Measurements from ENCODE around the gene TMEM147.

Gene TMEM147

GRCh38 chr19:35539850-35540249, 5.6 kb upstream of the TMEM147 start:
- H3K9ac ChIP-seq (ENCODE audit: low read depth, low read length), result no peak overlapping the region
- H3K4me3 ChIP-seq (ENCODE audit: low read length), result no peak overlapping the region
- no peaks in the 10 kb centered on the region for H3K9me3 ChIP-seq (ENCODE audit: insufficient read depth, low read depth, low read length)
- peaks cover 11% of the 10 kb centered on the region; the same call in 1 of the 2 replicates for H3K4me1 ChIP-seq (ENCODE audit: insufficient read depth, low read length)
- peaks cover 29% of the 10 kb centered on the region for H3K36me3 ChIP-seq (ENCODE audit: insufficient read depth, low read depth, low read length)
- no peaks in the 10 kb centered on the region for H3K27me3 ChIP-seq (ENCODE audit: insufficient read depth, low read length)
- no peak overlapping the region for H3K27ac ChIP-seq (ENCODE audit: low read length)

DNA sequence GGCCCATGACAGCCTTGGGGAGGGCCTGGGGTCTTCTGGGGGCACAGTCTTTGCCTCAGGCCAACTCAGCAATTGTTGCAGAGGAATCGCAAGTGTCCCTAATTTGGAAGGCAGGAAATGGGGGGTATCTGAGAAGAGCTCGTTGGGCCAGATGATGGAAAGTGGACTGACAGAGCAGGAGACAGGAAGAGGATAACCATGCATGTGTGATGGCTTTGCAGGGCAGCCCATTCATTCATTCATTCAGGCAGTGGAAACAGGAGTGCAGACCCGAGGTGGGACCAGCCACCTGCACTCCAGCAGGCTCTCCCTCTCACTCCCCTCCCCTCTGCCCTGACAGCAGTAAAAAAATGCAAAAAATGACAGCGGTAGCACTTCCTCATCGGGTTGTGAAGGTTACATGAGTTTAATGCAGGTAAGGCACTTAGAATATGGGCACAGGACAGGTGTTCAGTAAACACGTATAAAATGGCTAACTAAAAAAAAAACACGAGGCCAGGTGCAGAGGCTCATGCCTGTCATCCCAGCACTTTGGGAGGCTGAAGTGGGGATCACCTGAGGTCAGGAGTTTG, 5.0 kb upstream of the TMEM147 start:
- Histone ChIP-seq H3K9ac (ENCODE audit: low read depth, low read length) (no peak overlapping the region), H3K27ac (ENCODE audit: low read length) (no peak overlapping the region), H3K4me1 (ENCODE audit: insufficient read depth, low read length) (peaks cover 11% of the 10 kb centered on the region; the same call in 1 of the 2 replicates), H3K36me3 (ENCODE audit: insufficient read depth, low read depth, low read length) (peaks cover 29% of the 10 kb centered on the region), H3K4me3 (ENCODE audit: low read length) (no peak overlapping the region), H3K9me3 (ENCODE audit: insufficient read depth, low read depth, low read length) (no peaks in the 10 kb centered on the region), H3K27me3 (ENCODE audit: insufficient read depth, low read length) (no peaks in the 10 kb centered on the region)

- Histone ChIP-seq H3K9me3 (ENCODE audit: insufficient read depth, low read depth, low read length) (no peaks in the 10 kb centered on the region), H3K4me3 (ENCODE audit: low read length) (no peak overlapping the region), H3K4me1 (ENCODE audit: insufficient read depth, low read length) (peaks cover 10% of the 10 kb centered on the region), H3K36me3 (ENCODE audit: insufficient read depth, low read depth, low read length) (peaks cover 35% of the 10 kb centered on the region), H3K27ac (ENCODE audit: low read length) (no peak overlapping the region), H3K27me3 (ENCODE audit: insufficient read depth, low read length) (no peaks in the 10 kb centered on the region), H3K9ac (ENCODE audit: low read depth, low read length) (no peak overlapping the region)
Observed at GRCh38 chr19:35542209-35542608, 3.2 kb upstream of the TMEM147 start.

DNA sequence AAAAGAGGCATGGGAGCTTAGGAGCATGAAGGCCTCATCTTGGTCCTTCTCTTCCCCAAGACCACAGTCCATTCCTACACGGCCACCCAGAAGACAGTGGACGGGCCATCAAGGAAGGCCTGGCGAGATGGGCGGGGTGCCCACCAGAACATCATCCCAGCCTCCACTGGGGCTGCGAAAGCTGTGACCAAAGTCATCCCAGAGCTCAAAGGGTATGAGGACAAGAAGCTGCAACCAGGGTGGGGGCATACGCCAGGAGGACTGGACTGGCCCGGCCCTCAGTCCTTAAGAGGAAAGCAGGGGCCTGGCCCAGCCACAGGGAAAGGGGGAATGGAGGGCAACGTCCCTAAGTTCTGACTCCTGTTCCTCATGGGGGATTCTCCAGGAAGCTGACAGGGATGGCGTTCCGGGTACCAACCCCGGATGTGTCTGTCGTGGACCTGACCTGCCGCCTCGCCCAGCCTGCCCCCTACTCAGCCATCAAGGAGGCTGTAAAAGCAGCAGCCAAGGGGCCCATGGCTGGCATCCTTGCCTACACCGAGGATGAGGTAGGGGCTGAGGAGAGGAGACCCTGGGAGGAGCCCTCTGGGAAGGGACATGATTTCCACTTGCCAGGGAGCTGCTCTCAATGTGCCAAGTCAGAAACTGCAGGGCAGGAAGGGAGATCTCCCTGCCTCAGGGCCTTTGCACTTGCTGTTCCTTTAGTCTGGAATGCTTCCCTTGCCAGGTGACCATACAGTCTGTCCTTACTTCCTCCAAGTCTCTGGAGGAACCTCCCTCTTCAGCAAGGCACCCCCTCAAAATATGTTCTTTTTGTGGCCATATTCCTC, 1.9 kb upstream of the TMEM147 start:
- Histone ChIP-seq H3K27ac (ENCODE audit: low read length) (no peak overlapping the region), H3K4me3 (ENCODE audit: low read length) (no peak overlapping the region), H3K9ac (ENCODE audit: low read depth, low read length) (no peak overlapping the region), H3K9me3 (ENCODE audit: insufficient read depth, low read depth, low read length) (no peaks in the 10 kb centered on the region), H3K36me3 (ENCODE audit: insufficient read depth, low read depth, low read length) (peaks cover 44% of the 10 kb centered on the region), H3K4me1 (ENCODE audit: insufficient read depth, low read length) (peaks cover 10% of the 10 kb centered on the region; the same call in 1 of the 2 replicates), H3K27me3 (ENCODE audit: insufficient read depth, low read length) (no peaks in the 10 kb centered on the region)

DNA sequence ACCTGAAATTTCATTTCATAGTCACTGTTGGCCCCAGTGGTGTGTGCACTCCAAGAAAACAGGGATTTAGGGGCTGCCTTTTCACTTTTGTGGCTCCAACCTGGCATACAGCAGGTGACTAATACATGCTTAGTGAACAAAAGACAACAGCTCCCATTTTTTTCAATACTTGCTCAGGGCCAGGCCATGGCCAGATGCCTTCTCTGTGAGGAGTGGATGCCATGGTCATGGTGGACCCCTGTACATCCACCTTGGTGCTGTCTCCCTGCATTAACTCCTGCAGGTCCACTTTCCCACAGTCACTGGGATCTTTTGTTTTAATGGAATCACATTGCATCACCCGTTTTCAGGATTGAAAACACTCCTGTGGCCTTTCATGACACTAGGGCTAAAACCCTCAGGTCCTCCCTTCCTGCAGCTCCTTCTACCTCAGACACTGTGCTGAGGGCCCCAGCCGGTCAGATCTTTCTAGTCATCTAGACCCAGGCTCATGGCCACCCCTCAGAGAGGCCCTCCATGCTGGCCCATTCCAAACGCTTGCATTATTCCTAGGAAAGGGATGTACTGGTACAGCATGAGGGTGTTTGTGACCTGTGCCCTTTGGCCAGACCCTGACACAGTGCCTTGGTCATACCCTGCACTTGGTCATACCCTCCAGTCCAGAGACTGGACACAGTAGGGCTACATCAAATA, 1.2 kb upstream of the TMEM147 start:
- Histone ChIP-seq H3K27ac (ENCODE audit: low read length) (no peak overlapping the region), H3K36me3 (ENCODE audit: insufficient read depth, low read depth, low read length) (peaks cover 44% of the 10 kb centered on the region), H3K27me3 (ENCODE audit: insufficient read depth, low read length) (no peaks in the 10 kb centered on the region)

DNA sequence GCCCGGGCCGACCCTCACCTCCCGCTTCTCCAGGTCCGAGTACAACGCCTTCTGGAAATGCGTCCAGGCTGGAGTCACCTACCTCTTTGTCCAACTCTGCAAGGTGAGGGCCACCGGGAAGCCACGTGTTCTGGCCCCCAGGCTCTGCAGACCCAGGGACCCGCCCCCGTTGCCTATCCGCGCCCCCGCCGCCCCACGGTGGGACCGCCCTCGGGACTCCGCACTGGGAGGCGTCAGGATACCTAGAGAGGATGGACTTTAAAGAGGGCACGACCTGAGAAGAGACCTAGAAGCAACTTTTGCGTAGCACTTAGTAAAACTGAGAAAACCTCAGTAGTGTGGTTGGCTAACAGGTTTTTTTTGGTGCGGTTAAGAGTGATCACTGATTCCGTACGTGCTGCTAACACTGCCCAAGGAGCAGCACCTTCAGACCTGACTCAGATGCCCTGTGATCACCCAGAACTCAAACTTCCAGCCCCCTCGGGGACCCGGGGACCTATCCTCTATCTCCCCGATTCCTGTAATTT, 492 bp downstream of the TMEM147 start:
- H3K9ac ChIP-seq (ENCODE audit: low read depth, low read length), result peak overlapping the region; percentile 97

More for the DNA sequence above, 1.2 kb upstream of the TMEM147 start:
- Histone ChIP-seq H3K4me1 (ENCODE audit: insufficient read depth, low read length) (peaks cover 9% of the 10 kb centered on the region; the same call in 1 of the 2 replicates), H3K9me3 (ENCODE audit: insufficient read depth, low read depth, low read length) (no peaks in the 10 kb centered on the region), H3K4me3 (ENCODE audit: low read length) (peak overlapping the region; percentile 99), H3K9ac (ENCODE audit: low read depth, low read length) (peak overlapping the region; percentile 97)

GRCh38 chr19:35546532-35546931, 1.1 kb downstream of the TMEM147 start:
- Histone ChIP-seq H3K36me3 (ENCODE audit: insufficient read depth, low read depth, low read length) (peaks cover 43% of the 10 kb centered on the region), H3K9ac (ENCODE audit: low read depth, low read length) (peak overlapping the region; percentile 97; the same call in 1 of the 2 replicates), H3K4me3 (ENCODE audit: low read length) (peak overlapping the region; percentile 99), H3K9me3 (ENCODE audit: insufficient read depth, low read depth, low read length) (no peaks in the 10 kb centered on the region), H3K4me1 (ENCODE audit: insufficient read depth, low read length) (peaks cover 7% of the 10 kb centered on the region; the same call in 1 of the 2 replicates), H3K27me3 (ENCODE audit: insufficient read depth, low read length) (no peaks in the 10 kb centered on the region), H3K27ac (ENCODE audit: low read length) (no peak overlapping the region)

More for the DNA sequence above, 492 bp downstream of the TMEM147 start:
- Histone ChIP-seq H3K27me3 (ENCODE audit: insufficient read depth, low read length) (no peaks in the 10 kb centered on the region), H3K36me3 (ENCODE audit: insufficient read depth, low read depth, low read length) (peaks cover 45% of the 10 kb centered on the region), H3K4me3 (ENCODE audit: low read length) (peak overlapping the region; percentile 99), H3K4me1 (ENCODE audit: insufficient read depth, low read length) (peaks cover 7% of the 10 kb centered on the region; the same call in 1 of the 2 replicates), H3K9me3 (ENCODE audit: insufficient read depth, low read depth, low read length) (no peaks in the 10 kb centered on the region), H3K27ac (ENCODE audit: low read length) (peak overlapping the region; percentile 82)

DNA sequence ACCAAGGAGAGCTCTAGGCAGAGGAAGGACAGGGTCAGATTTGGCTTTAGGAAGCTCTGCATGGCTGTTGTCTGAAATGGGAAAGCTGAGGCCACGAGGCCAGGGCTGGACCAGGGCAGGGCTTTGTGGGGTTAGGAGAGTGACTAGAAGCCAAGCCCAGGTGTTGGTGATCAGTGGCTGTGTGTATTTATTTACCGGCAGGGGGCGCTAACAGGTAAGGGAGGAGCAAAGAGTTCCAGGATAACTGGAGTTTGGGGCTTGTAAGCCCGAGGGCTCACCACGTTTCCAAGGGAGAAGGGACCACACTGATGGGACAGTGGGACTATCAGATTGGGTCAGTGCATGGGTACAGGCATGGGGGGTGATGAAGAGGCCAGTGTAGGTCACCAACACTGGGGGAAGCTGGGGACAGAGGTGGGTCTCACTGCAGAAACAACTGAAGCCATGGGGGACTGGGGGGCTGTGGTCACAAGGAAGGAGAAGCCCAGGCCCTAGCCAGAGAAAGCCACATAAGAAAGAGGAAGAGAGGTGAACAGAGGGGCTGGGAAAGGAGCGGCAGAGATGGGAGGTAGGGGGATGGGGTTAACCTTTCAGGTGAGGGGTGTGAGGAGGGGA, 3.9 kb downstream of the TMEM147 start:
- H3K27ac ChIP-seq (ENCODE audit: low read length), result no peak overlapping the region
- no peak overlapping the region for H3K9ac ChIP-seq (ENCODE audit: low read depth, low read length)
- H3K4me3 ChIP-seq (ENCODE audit: low read length), result no peak overlapping the region
- H3K27me3 ChIP-seq (ENCODE audit: insufficient read depth, low read length), result no peaks in the 10 kb centered on the region; the same call in 1 of the 2 replicates
- no peaks in the 10 kb centered on the region for H3K9me3 ChIP-seq (ENCODE audit: insufficient read depth, low read depth, low read length)
- H3K36me3 ChIP-seq (ENCODE audit: insufficient read depth, low read depth, low read length), result peaks cover 29% of the 10 kb centered on the region
- H3K4me1 ChIP-seq (ENCODE audit: insufficient read depth, low read length), result peaks cover 6% of the 10 kb centered on the region; the same call in 1 of the 2 replicates

- no peak overlapping the region for H3K9ac ChIP-seq (ENCODE audit: low read depth, low read length)
- no peaks in the 10 kb centered on the region for H3K9me3 ChIP-seq (ENCODE audit: insufficient read depth, low read depth, low read length)
- peaks cover 3% of the 10 kb centered on the region; the same call in 1 of the 2 replicates for H3K4me1 ChIP-seq (ENCODE audit: insufficient read depth, low read length)
- peaks cover 29% of the 10 kb centered on the region for H3K36me3 ChIP-seq (ENCODE audit: insufficient read depth, low read depth, low read length)
- H3K27me3 ChIP-seq (ENCODE audit: insufficient read depth, low read length), result no peaks in the 10 kb centered on the region; the same call in 1 of the 2 replicates
- H3K27ac ChIP-seq (ENCODE audit: low read length), result no peak overlapping the region
- no peak overlapping the region for H3K4me3 ChIP-seq (ENCODE audit: low read length)
Observed at GRCh38 chr19:35549879-35550523, 4.6 kb downstream of the TMEM147 start.

- Histone ChIP-seq H3K9me3 (ENCODE audit: insufficient read depth, low read depth, low read length) (no peaks in the 10 kb centered on the region), H3K36me3 (ENCODE audit: insufficient read depth, low read depth, low read length) (peaks cover 29% of the 10 kb centered on the region), H3K9ac (ENCODE audit: low read depth, low read length) (no peak overlapping the region), H3K4me3 (ENCODE audit: low read length) (no peak overlapping the region), H3K27ac (ENCODE audit: low read length) (no peak overlapping the region), H3K4me1 (ENCODE audit: insufficient read depth, low read length) (peaks cover 3% of the 10 kb centered on the region; the same call in 1 of the 2 replicates), H3K27me3 (ENCODE audit: insufficient read depth, low read length) (peaks cover 5% of the 10 kb centered on the region; the same call in 1 of the 2 replicates)
Observed at GRCh38 chr19:35551091-35551810, 5.8 kb downstream of the TMEM147 start.
